ENCODE results near the gene FBXW4. TPM values are rescaled to one million over a fixed set of nuclear protein-coding genes. Genes with fewer than 3 reads are reported as not detected.
"Not testable (repeated sequence)": the region's sequence is repeated elsewhere in the genome, so short reads cannot be mapped to it uniquely, and the experiment has no call there.

Gene FBXW4
- total and polyA plus RNA-seq, 4 donors: 65.2 to 99.9 (median 73.0) TPM

DNA sequence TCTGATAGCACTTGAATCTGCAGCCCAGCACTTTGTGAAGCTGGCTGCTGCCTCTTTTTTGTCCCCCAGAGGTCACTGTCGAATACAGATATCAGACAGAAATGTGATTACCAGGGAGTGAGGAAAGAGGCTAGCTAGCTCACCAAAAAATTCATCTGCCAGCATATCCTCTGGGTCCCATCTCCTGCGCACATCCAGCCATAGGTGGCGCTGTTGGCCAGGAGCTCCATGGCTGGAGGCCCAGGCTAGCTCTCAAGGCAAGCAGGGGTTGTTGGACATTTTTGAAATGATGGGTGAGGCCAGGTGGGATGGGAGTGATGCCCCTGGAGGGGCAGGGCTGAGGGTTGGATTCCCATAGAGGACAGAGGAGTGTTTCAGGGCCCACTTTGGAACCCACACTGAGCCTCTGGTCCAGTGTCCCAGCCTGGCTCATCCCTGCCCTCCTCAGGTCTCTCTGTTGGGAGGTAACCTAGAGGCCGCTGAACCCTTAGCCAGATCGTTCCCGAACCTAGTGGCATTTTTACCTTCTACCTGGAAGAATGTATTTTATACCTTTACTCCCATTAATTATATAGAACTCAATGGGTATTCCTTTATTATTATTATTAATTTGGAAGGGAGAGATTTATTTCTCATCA lies 92.1 kb downstream of the FBXW4 start:
- Histone ChIP-seq H3K36me3 (ENCODE audit: control insufficient read depth in 1 of 2, insufficient read depth in 2 of 2, low read length in 1 of 2) (no peaks in the 10 kb centered on the region), H3K27me3 (ENCODE audit: control insufficient read depth in 1 of 2, insufficient read depth in 2 of 2, low read length in 1 of 2) (no peaks in the 10 kb centered on the region), H3K4me1 (ENCODE audit: control insufficient read depth in 1 of 2, insufficient read depth in 2 of 2, low read length in 2 of 2) (no peaks in the 10 kb centered on the region), H3K4me3 (ENCODE audit: low read length in 2 of 2) (no peak overlapping the region), H3K9me3 (ENCODE audit: control insufficient read depth, low read length) (no peaks in the 10 kb centered on the region), H3K27ac (ENCODE audit: low read depth in 1 of 2, low read length in 2 of 2) (no peak overlapping the region)
- intact Hi-C loops (cut with DNase I): loop anchor here (2.0 to 10.0 kb wide), 3 partner anchors 102 to 179 kb away; partner anchors contain the start of gene NPM3 (in 1 of the 2)
- 50 to 51% methylated on average over 6 of the region's 6 CpGs for WGBS, 2 donors
- DNase-seq: peak; percentile 78 to 89
- ATAC-seq (ENCODE audit: low FRiP score): peak; percentile 82

GRCh38 chr10:101601541-101601940 lies 93.4 kb downstream of the FBXW4 start:
- WGBS, 2 donors: 71 to 91% methylated on average over 1 of the region's 1 CpG
- Histone ChIP-seq H3K36me3 (ENCODE audit: control insufficient read depth in 1 of 2, insufficient read depth in 2 of 2, low read length in 1 of 2) (no peaks in the 10 kb centered on the region), H3K4me3 (ENCODE audit: low read length in 2 of 2) (no peak overlapping the region), H3K27ac (ENCODE audit: low read depth in 1 of 2, low read length in 2 of 2) (no peak overlapping the region), H3K9me3 (ENCODE audit: control insufficient read depth, low read length) (no peaks in the 10 kb centered on the region), H3K27me3 (ENCODE audit: control insufficient read depth in 1 of 2, insufficient read depth in 2 of 2, low read length in 1 of 2) (no peaks in the 10 kb centered on the region), H3K4me1 (ENCODE audit: control insufficient read depth in 1 of 2, insufficient read depth in 2 of 2, low read length in 2 of 2) (no peaks in the 10 kb centered on the region)
- DNase-seq (no peak), ATAC-seq (ENCODE audit: low FRiP score) (no peak)
- intact Hi-C loops (cut with DNase I): loop anchor here (5.0 to 10.0 kb wide), 2 partner anchors 103 to 181 kb away; partner anchors contain the start of gene NPM3 (in 1 of the 2)

DNA sequence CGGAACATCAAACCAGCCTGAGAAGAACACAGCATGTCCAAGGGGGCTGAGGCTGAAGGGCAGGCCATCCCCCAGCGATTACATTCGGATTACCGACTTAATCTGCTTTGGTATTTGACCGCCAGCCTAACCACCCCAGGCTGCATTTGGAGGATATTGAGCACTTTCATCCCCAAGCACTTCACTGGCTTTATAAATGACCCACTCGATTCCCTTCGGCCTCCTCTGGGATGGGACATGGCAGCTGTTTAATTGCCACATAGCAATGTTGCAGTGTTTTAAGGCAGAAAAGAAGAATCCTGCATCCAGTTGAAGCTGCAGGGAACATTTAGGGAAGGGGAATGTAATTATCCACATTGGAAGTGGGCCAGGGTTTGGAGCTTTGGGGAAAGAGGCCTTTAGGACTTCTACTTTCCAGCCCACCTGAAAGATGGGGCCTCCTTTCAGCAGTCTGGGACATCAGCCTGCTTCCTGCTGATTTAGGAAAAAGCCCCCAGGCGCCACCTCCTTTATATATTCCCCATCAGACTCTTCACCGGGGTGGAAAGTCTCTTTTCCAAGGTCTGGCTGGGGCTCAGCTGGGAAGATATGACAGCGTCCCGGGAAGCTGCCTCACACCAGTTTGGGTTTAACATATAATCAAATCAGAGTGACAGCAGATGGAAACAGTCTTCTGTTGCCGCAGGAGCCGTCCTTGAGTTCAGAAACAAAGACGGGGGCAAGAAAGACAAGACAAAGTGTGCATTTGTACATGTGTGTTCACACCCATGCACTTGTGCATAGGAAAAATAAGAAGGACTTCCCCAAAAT lies 97.7 kb downstream of the FBXW4 start:
- intact Hi-C loops (cut with DNase I): no loop called here
- DNase-seq (peak in 1 of 2 donors; percentile 21), ATAC-seq (ENCODE audit: low FRiP score) (no peak)
- Histone ChIP-seq H3K4me3 (ENCODE audit: low read length in 2 of 2) (no peak overlapping the region), H3K36me3 (ENCODE audit: control insufficient read depth in 1 of 2, insufficient read depth in 2 of 2, low read length in 1 of 2) (no peaks in the 10 kb centered on the region), H3K9me3 (ENCODE audit: control insufficient read depth, low read length) (no peaks in the 10 kb centered on the region), H3K27ac (ENCODE audit: low read depth in 1 of 2, low read length in 2 of 2) (no peak overlapping the region), H3K27me3 (ENCODE audit: control insufficient read depth in 1 of 2, insufficient read depth in 2 of 2, low read length in 1 of 2) (no peaks in the 10 kb centered on the region), H3K4me1 (ENCODE audit: control insufficient read depth in 1 of 2, insufficient read depth in 2 of 2, low read length in 2 of 2) (no peaks in the 10 kb centered on the region)
- 77 to 79% methylated on average over 14 of the region's 14 CpGs for WGBS, 2 donors

DNA sequence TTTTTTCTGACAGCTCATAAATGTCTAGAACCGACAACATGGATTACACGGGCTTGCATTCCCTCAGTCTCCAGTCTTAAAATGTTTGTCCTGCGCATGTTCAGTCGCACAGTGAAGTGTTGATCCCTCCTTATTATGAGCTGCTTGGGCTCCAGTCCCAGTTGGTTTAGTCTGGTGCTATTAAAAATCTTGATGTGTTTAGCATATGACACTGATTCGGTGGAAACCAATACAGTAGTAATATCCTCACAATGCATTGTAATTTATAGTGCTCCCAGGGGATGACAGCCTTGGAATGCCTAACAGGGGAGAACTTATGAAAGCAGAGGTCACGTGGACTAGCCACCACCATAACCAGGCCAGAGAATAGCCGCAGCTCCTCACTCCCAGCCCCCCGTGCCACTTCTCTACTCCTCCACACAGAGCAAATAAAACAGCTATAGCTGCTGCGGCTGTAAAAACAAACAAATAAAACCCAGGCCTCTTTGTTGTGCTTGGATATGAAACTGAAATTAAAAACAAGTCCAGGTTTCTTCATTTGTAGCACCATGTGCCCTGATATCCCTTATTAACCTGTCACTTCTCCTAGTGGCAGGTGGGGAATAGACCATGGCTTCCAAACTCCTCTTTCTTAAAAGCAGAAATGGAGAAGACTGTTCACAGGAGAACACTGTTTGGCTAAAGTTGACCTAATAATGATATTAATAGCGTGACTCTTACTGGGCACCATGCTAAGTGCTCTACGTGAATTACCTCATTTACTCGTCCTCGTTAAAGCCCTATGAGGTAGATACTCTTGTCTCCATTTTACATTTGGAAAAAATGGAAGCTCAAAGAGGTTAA lies 99.2 kb downstream of the FBXW4 start:
- DNase-seq (peak in 1 of 2 donors; percentile 6), ATAC-seq (ENCODE audit: low FRiP score) (no peak)
- Histone ChIP-seq H3K9me3 (ENCODE audit: control insufficient read depth, low read length) (no peaks in the 10 kb centered on the region), H3K36me3 (ENCODE audit: control insufficient read depth in 1 of 2, insufficient read depth in 2 of 2, low read length in 1 of 2) (no peaks in the 10 kb centered on the region), H3K27me3 (ENCODE audit: control insufficient read depth in 1 of 2, insufficient read depth in 2 of 2, low read length in 1 of 2) (no peaks in the 10 kb centered on the region), H3K27ac (ENCODE audit: low read depth in 1 of 2, low read length in 2 of 2) (no peak overlapping the region), H3K4me3 (ENCODE audit: low read length in 2 of 2) (no peak overlapping the region), H3K4me1 (ENCODE audit: control insufficient read depth in 1 of 2, insufficient read depth in 2 of 2, low read length in 2 of 2) (no peaks in the 10 kb centered on the region)
- intact Hi-C loops (cut with DNase I): no loop called here
- 83% methylated on average over 13 of the region's 13 CpGs for WGBS, 2 donors

DNA sequence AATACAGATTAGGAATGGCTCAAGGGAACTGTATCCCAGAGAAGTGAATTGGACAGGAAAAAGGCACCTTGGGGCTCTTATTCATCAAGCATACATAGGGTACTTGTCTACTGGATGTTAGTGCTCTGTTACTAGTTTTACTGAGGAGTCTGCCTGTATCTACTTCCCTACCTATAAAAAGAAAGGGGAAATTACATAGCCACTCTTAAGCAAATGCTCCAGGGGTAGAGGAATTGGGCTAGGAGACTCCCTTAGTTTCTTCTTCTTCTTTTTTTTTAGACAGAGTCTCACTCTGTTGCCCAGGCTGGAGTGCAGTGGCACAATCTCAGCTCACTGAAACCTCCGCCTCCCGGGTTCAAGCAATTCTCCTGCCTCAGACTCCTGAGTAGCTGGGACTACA lies 101.6 kb downstream of the FBXW4 start:
- H3K27me3 ChIP-seq (ENCODE audit: control insufficient read depth in 1 of 2, insufficient read depth in 2 of 2, low read length in 1 of 2); ATAC-seq (ENCODE audit: low FRiP score); intact Hi-C loops (cut with DNase I); DNase-seq; H3K27ac ChIP-seq (ENCODE audit: low read depth in 1 of 2, low read length in 2 of 2); H3K4me3 ChIP-seq (ENCODE audit: low read length in 2 of 2); H3K4me1 ChIP-seq (ENCODE audit: control insufficient read depth in 1 of 2, insufficient read depth in 2 of 2, low read length in 2 of 2); H3K9me3 ChIP-seq (ENCODE audit: control insufficient read depth, low read length); H3K36me3 ChIP-seq (ENCODE audit: control insufficient read depth in 1 of 2, insufficient read depth in 2 of 2, low read length in 1 of 2): not testable (repeated sequence)
- WGBS, 2 donors: 82 to 91% methylated on average over 2 of the region's 2 CpGs

- H3K4me3 ChIP-seq (ENCODE audit: low read length in 2 of 2): peak overlapping the region in 1 of 2 donors; percentile 85
- WGBS, 2 donors: 51% methylated on average over 5 of the region's 5 CpGs
- peaks cover 0 to 2% of the 10 kb centered on the region in 2 donors for H3K36me3 ChIP-seq (ENCODE audit: control insufficient read depth in 1 of 2, insufficient read depth in 2 of 2, low read length in 1 of 2)
- DNase-seq: peak; percentile 29 to 36
- H3K9me3 ChIP-seq (ENCODE audit: control insufficient read depth, low read length): no peaks in the 10 kb centered on the region
- no peaks in the 10 kb centered on the region for H3K27me3 ChIP-seq (ENCODE audit: control insufficient read depth in 1 of 2, insufficient read depth in 2 of 2, low read length in 1 of 2)
- intact Hi-C loops (cut with DNase I): no loop called here
- H3K27ac ChIP-seq (ENCODE audit: low read depth in 1 of 2, low read length in 2 of 2): no peak overlapping the region
- no peak for ATAC-seq (ENCODE audit: low FRiP score)
- peaks cover 0 to 6% of the 10 kb centered on the region in 2 donors for H3K4me1 ChIP-seq (ENCODE audit: control insufficient read depth in 1 of 2, insufficient read depth in 2 of 2, low read length in 2 of 2)
Measured at GRCh38 chr10:101588879-101589278, 106.1 kb downstream of the FBXW4 start.

DNA sequence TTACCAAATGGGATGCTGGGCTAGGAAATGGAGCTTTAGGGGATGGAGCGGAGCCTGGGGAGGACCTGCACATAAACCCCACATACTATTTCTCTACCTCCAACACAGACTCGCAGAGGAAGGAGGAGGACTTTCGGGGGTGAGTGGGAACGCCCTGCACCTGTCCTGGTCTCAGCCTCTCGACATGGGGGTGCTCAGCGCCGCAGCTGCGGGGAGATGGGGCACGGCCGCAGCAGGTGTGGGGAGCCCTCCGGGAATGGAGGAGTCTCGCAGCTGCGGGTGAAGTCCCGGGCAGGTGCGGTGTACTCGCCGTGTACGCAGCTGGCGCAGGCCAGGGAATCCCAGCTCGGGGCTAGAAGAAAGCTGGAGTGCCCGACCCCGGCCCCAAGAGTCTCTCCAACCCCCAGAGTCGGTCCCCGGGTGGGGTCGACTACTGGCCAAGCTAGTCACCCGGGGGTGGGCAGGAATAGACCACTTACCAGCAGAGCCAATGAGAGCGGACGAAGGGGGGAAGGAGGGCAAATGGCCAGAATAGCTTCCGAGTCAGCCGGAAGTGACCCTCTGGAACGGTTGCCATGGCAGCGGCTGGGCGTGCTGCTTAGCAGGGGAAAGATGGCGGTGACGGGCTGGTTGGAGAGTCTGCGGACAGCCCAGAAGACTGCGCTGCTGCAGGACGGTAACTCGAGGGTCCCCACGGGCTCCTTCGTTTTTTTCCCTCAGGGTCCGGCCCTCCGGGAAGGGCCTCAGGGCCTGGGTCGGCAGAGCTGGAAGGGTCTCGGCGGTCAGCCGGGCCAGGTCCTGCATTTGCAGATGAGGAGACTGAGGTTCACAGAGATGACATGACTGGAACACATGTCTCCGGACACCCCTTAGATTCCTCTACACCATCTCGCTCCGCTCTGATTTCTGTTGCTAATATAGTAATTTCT lies 107.0 kb downstream of the FBXW4 start, which contains the start of the genes DPCD and POLL:
Gene DPCD, plus strand, starts transcription at position 597 of the 929 bp plus-strand sequence. Its CDS starts 16 bp downstream, at position 613.
Gene POLL, minus strand, starts transcription at position 533 of the 929 bp plus-strand sequence. CDS start 897 bp downstream, outside the sequence.
- Histone ChIP-seq H3K27ac (ENCODE audit: low read depth in 1 of 2, low read length in 2 of 2) (peak within 1 kb of the TSS in 1 of 2 donors; percentile 13), H3K4me3 (ENCODE audit: low read length in 2 of 2) (peak within 1 kb of the TSS; percentile 68 to 85), H3K36me3 (ENCODE audit: control insufficient read depth in 1 of 2, insufficient read depth in 2 of 2, low read length in 1 of 2) (peaks cover 0 to 2% of the 10 kb centered on the region in 2 donors), H3K9me3 (ENCODE audit: control insufficient read depth, low read length) (no peaks in the 10 kb centered on the region), H3K27me3 (ENCODE audit: control insufficient read depth in 1 of 2, insufficient read depth in 2 of 2, low read length in 1 of 2) (no peaks in the 10 kb centered on the region), H3K4me1 (ENCODE audit: control insufficient read depth in 1 of 2, insufficient read depth in 2 of 2, low read length in 2 of 2) (peaks cover 0 to 6% of the 10 kb centered on the region in 2 donors)
- DNase-seq (peak; percentile 99), ATAC-seq (ENCODE audit: low FRiP score) (peak; percentile 95)
- intact Hi-C loops (cut with DNase I): no loop called here
- 1% methylated on average over 50 of the region's 50 CpGs for WGBS, 2 donors
